Regular cardiac myocyte (primary cell): Measurements from ENCODE around the gene IL17B. TPM values are rescaled to one million over a fixed set of nuclear protein-coding genes. Genes with fewer than 3 reads are reported as not detected.

Experiments used
- total RNA-seq: library from RNA; depleted of rRNA; stranded (reverse); fragments of >200 nt; gene quantifications from 2 replicates; pipeline ENCODE4 v1.2.3, GENCODE V29; 2014

IL17B gene
- 0.28 and 0.38 TPM in 2 replicates for total RNA-seq

GRCh38 chr5:149379177-149379761 is at the start of gene IL17B:
Gene IL17B, minus strand, starts transcription at chr5:149379292. Its CDS starts 67 bp downstream, at chr5:149379225.

GRCh38 chr5:149357370-149358293 is 21.5 kb downstream of the IL17B start, which contains the start of gene PCYOX1L:
Gene PCYOX1L, plus strand, starts transcription at chr5:149358046. Its CDS starts 23 bp downstream, at chr5:149358069.

GRCh38 chr5:149345147-149345891 is 33.8 kb downstream of the IL17B start, which contains the start of gene GRPEL2:
Gene GRPEL2, plus strand, starts transcription at chr5:149345499. Its CDS starts 41 bp downstream, at chr5:149345540.

Other genes with a start within 250 kb of the IL17B start
- gene ABLIM3, start 237.8 kb downstream of the IL17B start, total RNA-seq, result 22.8 and 26.5 TPM in 2 replicates
- gene AFAP1L1, start 107.4 kb downstream of the IL17B start, total RNA-seq, result 9.6 TPM in 2 replicates
- 15.8 and 27.0 TPM in 2 replicates for gene GRPEL2, start 33.8 kb downstream of the IL17B start, total RNA-seq
- gene PCYOX1L, start 21.2 kb downstream of the IL17B start, total RNA-seq, result 8.2 and 9.6 TPM in 2 replicates
- gene CSNK1A1, start 172.1 kb upstream of the IL17B start, total RNA-seq, result 525 and 562 TPM in 2 replicates
- 1.7 and 8.2 TPM in 2 replicates for gene ARHGEF37, start 202.2 kb upstream of the IL17B start, total RNA-seq